K562 (cell line): ENCODE results near the gene HSPA1L. TPM values are rescaled to one million over a fixed set of nuclear protein-coding genes. Genes with fewer than 3 reads are reported as not detected.

ENCODE experiments used
- FIP1L1 ChIP-seq: fragments of 200-400 bp; formaldehyde crosslinking; IDR thresholded peaks from 2 replicates; pipeline ENCODE4 v1.6.1; 2018; ENCODE audit warnings: mild to moderate bottlenecking, low read depth, low read length; ENCODE audit not compliant: poor library complexity, severe bottlenecking
- GTF2E2 ChIP-seq: fragments of 200-800 bp; sonication (Bioruptor generic); IDR thresholded peaks from 2 replicates; pipeline ENCODE4 v1.6.1; 2016; ENCODE audit warnings: missing genetic modification characterization, missing compliant biosample characterization
- ID3 ChIP-seq, 2 experiments: fragments of 250-450 bp in 1 of 2; fragments of 450-650 bp in 1 of 2; sonication (Bioruptor Pico) in 1 of 2; IDR thresholded peaks; 2 replicates each; pipeline versions ENCODE4 v1.6.1 to v1.8.0; 2016 to 2021; ENCODE audit warnings: mild to moderate bottlenecking in 2 of 2, moderate library complexity in 2 of 2, missing compliant biosample characterization in 1 of 2, missing genetic modification characterization in 1 of 2
- MAFK ChIP-seq: IDR thresholded peaks from 2 replicates; pipeline ENCODE4 v1.6.1; 2011; ENCODE audit warnings: low read length, improper control_type of control experiment
- ZBTB11 ChIP-seq, 3 experiments: fragments of 200-800 bp in 1 of 3; fragments of 250-450 bp in 1 of 3; fragments of 450-650 bp in 1 of 3; sonication (Bioruptor Pico) in 1 of 3; sonication (Bioruptor generic) in 1 of 3; formaldehyde crosslinking in 1 of 3; IDR thresholded peaks; 2 replicates each; pipeline versions ENCODE4 v1.6.1 to v1.8.0; 2016 to 2022; ENCODE audit warnings: mild to moderate bottlenecking in 2 of 3, missing genetic modification characterization in 2 of 3, missing compliant biosample characterization in 1 of 3, moderate library complexity in 1 of 3
- ZBTB34 ChIP-seq: fragments of 250-450 bp; sonication (Bioruptor Pico); IDR thresholded peaks from 2 replicates; pipeline ENCODE4 v1.8.0; 2021; ENCODE audit warnings: mild to moderate bottlenecking, moderate library complexity
- ZNF318 ChIP-seq, 2 experiments: fragments of 450-650 bp; IDR thresholded peaks; 2 replicates each; pipeline ENCODE4 v1.6.1; 2016; ENCODE audit warnings: mild to moderate bottlenecking in 2 of 2, borderline replicate concordance in 1 of 2, low read depth in 1 of 2, moderate library complexity in 1 of 2
- ZNF41 ChIP-seq: fragments of 250-450 bp; sonication (Bioruptor Pico); conservative IDR thresholded peaks from 2 replicates; pipeline ENCODE4 v1.4.0; 2020; ENCODE audit warnings: mild to moderate bottlenecking
- ZNF436 ChIP-seq: fragments of 250-450, 450-650 bp; sonication (Bioruptor Pico); formaldehyde crosslinking; IDR thresholded peaks from 2 replicates; pipeline ENCODE4 v1.7.0; 2020; ENCODE audit warnings: mild to moderate bottlenecking
- polyA plus RNA-seq, 8 experiments: library from polyadenylated mRNA; depleted of rRNA in 4 of 8; stranded (reverse) in 5 of 8; unstranded in 3 of 8; fragments of >200 nt; fragmentation: Nextera tagmentation in 2 of 8; fragmentation: Illumina TruSeq in 1 of 8; extraction: Ambion mirVana in 2 of 8; extraction: Trizol in 1 of 8; gene quantifications; 2 replicates each; pipeline versions ENCODE4 v1.2.1 to v1.2.3, GENCODE V29; 2011 to 2014; ENCODE audit warnings: inconsistent platforms in 1 of 8, missing spikeins in 1 of 8
- total RNA-seq, 7 experiments: library from RNA; depleted of rRNA in 6 of 7; stranded (reverse); fragments of >200 nt in 6 of 7; fragmentation: Illumina TruSeq in 2 of 7; extraction: Trizol in 2 of 7; gene quantifications; 2 replicates each; pipeline versions ENCODE4 v1.2.1 to v1.2.3, GENCODE V29; 2011 to 2021; ENCODE audit warnings: low replicate concordance in 1 of 7

The HSPA1L gene
- total and polyA plus RNA-seq, 9 of the 15 experiments (the other 6 are each of a cell fraction or from before 2014, with no cell fraction given) = 0.14 to 2.1 (median 1.3) TPM

- TF ChIP-seq ID3 (CRISPR knock-in tag; IDR thresholded peaks at IDR 0.05) = no peak
- TF ChIP-seq ID3 (tag; IDR thresholded peaks at IDR 0.05) = peak; percentile 96
- TF ChIP-seq ZNF41 (CRISPR knock-in tag) = 0 out of 2 replicates have a peak, but pooled peaks have one; percentile 37
- TF ChIP-seq ZBTB11 (CRISPR knock-in tag; IDR thresholded peaks at IDR 0.05) = peak in 1 of 3 experiments; percentile 66; a peak in 1 of 6 replicates
- TF ChIP-seq ZBTB34 (CRISPR knock-in tag) = no peak
- TF ChIP-seq ZNF436 (CRISPR knock-in tag) = no peak
- TF ChIP-seq ZNF318 (IDR thresholded peaks at IDR 0.05; ENCODE audit: borderline replicate concordance in 1 of 2, low read depth in 1 of 2) = peak in 1 of 2 experiments; percentile 87; a peak in 2 of 4 replicates
- TF ChIP-seq FIP1L1 = peak; percentile 98
- TF ChIP-seq MAFK = peak; percentile 79
- TF ChIP-seq GTF2E2 (tag) = peak; percentile 29; the same call in 1 of the 2 replicates
Observed at GRCh38 chr6:31776989-31777666, 38.0 kb downstream of the HSPA1L start, which contains the start of gene VWA7 (continued).
